Astrocyte (in vitro differentiated cells and primary cell): ENCODE measurements around the gene TRPM8.

Experiments
- EZH2 ChIP-seq: IDR thresholded peaks from 2 replicates; pipeline ENCODE4 v1.6.1; 2012; ENCODE audit warnings: mild to moderate bottlenecking, low read length, inconsistent platforms; ENCODE audit not compliant: insufficient read depth
- TF ChIP-seq, protein P1 (sequence below): IDR thresholded peaks from 2 replicates; pipeline ENCODE4 v1.5.1; 2011; ENCODE audit warnings: low read depth, mild to moderate bottlenecking, inconsistent platforms, low read length, moderate library complexity; ENCODE audit not compliant: insufficient read depth

DNA sequence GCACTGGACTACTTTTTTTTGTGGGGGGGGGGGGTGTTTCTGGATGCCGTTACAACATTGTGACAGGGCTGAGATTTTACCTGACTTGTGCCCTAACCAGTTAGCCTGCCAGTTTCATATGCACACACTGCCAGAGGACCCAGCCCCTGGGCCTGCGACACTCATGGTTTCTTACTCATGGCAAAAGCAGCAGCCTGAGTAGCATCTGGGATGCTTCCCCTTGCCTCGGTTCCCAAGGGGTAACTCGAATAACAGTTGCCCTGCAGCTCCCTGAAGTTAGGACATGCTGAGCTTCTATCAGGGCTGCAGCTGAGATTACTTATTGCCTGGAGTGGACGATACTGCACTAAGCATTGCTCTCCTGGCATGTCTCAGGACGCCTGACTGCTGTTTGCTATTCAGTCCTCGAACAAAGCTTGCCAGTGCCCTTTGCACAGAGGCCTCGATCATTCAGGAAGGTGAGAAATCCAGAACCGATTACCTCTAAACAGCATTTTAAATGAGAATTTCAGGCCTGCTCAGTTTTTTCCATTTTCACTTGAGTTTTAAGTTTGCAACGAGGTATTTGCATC is 47.9 kb downstream of the TRPM8 start:
- TF ChIP-seq, protein P1, sequence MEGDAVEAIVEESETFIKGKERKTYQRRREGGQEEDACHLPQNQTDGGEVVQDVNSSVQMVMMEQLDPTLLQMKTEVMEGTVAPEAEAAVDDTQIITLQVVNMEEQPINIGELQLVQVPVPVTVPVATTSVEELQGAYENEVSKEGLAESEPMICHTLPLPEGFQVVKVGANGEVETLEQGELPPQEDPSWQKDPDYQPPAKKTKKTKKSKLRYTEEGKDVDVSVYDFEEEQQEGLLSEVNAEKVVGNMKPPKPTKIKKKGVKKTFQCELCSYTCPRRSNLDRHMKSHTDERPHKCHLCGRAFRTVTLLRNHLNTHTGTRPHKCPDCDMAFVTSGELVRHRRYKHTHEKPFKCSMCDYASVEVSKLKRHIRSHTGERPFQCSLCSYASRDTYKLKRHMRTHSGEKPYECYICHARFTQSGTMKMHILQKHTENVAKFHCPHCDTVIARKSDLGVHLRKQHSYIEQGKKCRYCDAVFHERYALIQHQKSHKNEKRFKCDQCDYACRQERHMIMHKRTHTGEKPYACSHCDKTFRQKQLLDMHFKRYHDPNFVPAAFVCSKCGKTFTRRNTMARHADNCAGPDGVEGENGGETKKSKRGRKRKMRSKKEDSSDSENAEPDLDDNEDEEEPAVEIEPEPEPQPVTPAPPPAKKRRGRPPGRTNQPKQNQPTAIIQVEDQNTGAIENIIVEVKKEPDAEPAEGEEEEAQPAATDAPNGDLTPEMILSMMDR, result no peak
- no peak for TF ChIP-seq EZH2
